ENCODE data around the gene SF3B6. TPM values are rescaled to one million over a fixed set of nuclear protein-coding genes. Genes with fewer than 3 reads are reported as not detected.

SF3B6 gene
- total and polyA plus RNA-seq, 12 donors, result 61.2 to 209 (median 80.6) TPM

DNA sequence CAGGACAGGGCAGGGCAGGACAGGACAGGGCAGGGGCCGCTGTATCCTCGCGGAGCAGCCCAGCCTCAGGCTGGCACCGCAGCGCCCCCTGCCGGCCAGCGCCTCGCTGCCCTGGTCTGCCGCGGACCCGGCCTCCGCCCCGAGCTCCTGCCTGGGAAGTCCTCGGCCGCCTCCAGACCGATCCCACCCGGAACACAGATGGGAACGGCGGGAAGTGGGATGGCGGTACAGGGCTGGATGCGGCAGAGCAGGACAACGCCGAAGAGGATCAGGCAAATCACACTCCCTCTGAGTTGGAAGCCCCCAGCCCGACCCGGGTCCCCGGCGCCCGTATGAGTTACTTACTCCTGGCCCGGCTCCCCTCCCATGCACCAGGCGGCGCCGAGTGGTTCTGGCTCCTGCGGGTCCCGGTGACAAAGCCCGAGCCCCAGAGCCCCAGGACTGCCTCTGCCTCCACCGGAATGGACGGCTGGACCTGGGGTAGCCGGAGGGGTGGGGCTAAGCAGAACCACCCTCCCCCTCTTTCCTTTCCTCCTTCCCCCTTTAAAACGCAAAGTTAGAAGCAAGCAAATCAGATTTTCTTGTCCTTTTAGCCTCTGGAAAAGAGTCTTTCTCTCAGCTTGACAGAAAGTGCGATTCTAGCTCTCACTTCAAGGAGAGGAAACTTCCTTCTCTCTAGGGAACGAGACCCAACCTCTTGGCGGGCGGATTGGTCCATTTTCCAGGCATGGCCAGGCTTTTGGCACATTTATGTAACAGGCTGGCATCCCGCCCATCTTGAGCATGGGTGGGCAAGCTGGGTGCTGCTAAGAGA, 8.5 kb upstream of the SF3B6 start, which contains the start of gene TP53I3:
Gene TP53I3, minus strand, starts transcription at position 449 of the 814 bp plus-strand sequence. CDS start 508 bp downstream, outside the sequence.
- peak; percentile 89 to 94 (median 92) for DNase-seq
- Histone ChIP-seq H3K4me1 (replicated peaks in 1 of 2) (peaks cover 6 to 19% of the 10 kb centered on the region in 2 donors), H3K9me3 (replicated peaks in 1 of 3) (no peaks in the 10 kb centered on the region), H3K27ac (peak within 1 kb of the TSS; percentile 45 to 95 (median 80)), H3K4me3 (peak within 1 kb of the TSS in 3 of 4 donors; percentile 47 to 68 (median 52)), H3K36me3 (replicated peaks in 1 of 2) (peaks cover 0 to 21% of the 10 kb centered on the region in 2 donors), H3K27me3 (no peaks in the 10 kb centered on the region)
- intact Hi-C loops (cut with DNase I), result loop anchor here (10.0 kb wide), 1 partner anchor 260 kb away; no protein-coding TSS in a partner anchor
- 0 to 2% (median 1%) methylated on average over 5 to 44 of the region's 44 CpGs for WGBS, 4 donors
- peak; percentile 77 to 98 (median 94) for TF ChIP-seq CTCF (IDR thresholded peaks at IDR 0.05)
- peak; percentile 79 to 87 for TF ChIP-seq POLR2A (IDR thresholded peaks at IDR 0.05)

DNA sequence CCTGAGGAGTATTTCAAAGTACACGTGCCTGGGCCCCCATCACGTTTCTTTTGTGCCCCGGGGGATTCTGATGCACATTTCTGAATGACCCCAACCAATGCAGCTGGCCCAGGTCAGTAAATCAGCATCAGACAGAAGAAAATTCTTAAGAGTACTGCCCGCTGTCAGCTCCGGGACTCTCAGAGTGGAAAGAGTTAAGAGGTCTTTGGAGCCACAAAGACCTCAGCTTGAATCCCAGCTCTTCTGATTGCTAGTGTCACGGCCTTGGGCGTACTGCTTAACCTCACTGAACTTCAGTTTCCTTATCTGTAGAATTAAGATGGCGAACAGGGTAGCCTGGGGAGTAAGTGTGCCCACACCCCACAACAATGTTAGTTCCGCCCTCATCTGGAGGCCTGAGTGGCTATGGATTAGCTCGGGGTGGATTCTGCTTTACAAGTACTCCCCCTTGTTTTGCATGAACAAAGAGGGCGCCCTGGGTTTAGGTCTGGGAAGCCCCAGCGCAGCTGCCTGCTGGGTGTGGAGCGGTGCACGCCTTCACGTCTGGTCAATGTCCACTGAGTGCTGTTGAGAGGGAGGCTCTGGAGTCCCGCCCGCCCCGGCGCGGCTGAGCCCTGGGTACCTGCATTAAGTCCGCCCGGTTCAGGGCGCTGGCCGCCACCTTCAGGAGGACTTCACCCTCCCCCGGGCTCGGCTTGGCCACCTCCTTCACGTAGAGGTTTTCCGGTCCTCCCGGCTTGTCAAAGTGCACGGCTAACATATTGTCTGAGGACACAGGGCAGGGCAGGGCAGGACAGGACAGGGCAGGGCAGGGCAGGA, 7.7 kb upstream of the SF3B6 start:
- Histone ChIP-seq H3K9me3 (replicated peaks in 1 of 3) (no peaks in the 10 kb centered on the region), H3K27me3 (no peaks in the 10 kb centered on the region), H3K4me3 (peak overlapping the region in 3 of 4 donors; percentile 47 to 68 (median 52)), H3K36me3 (replicated peaks in 1 of 2) (peaks cover 0 to 21% of the 10 kb centered on the region in 2 donors), H3K27ac (peak overlapping the region; percentile 45 to 95 (median 80)), H3K4me1 (replicated peaks in 1 of 2) (peaks cover 6 to 19% of the 10 kb centered on the region in 2 donors)
- WGBS, 4 donors, result 9 to 21% (median 13%) methylated on average over 12 to 30 of the region's 30 CpGs
- TF ChIP-seq CTCF (IDR thresholded peaks at IDR 0.05) (no peak), POLR2A (IDR thresholded peaks at IDR 0.05) (peak in 1 of 2 donors; percentile 22)
- intact Hi-C loops (cut with DNase I), result loop anchor here (10.0 kb wide), 1 partner anchor 259 kb away; no protein-coding TSS in a partner anchor
- DNase-seq, result peak in 1 of 7 donors; percentile 71

DNA sequence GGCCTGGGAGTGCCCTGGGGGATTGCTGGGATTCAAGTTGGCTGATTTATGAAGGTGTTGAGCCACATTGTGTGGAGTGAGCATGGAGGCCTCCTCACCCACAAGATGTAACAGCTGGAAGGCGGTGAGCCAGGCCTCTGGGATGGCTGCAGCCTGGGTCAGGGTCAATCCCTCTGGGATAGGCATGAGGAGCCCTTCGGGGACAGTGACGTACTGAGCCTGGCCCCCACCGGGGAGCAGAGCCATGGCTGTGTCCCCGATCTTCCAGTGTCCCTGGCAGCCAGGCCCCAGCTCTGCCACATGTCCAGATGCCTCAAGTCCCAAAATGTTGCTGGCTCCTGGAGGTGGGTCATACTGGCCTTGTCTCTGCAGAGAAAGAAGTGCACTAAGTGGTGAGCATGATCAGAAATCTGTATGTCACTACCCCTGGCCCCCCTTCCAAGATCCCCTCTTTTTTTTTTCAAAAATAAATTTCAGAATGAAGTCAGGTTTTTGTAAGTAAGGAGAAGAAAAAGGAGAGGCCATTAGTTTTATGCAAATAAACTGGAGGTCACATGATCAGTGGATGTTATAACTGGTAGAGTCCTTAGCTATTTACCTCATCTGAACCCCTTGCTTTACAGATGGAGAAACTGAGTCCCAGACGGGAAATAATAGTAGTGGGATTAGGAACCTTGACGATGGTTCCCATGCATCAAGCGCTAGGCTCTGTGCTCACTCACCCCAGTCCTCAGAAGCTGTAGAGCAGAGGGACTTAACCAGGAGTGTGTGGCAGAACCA, 6.9 kb upstream of the SF3B6 start:
- peaks cover 0 to 21% of the 10 kb centered on the region in 2 donors for H3K36me3 ChIP-seq (replicated peaks in 1 of 2)
- peak overlapping the region; percentile 45 to 95 (median 80) for H3K27ac ChIP-seq
- H3K27me3 ChIP-seq, result no peaks in the 10 kb centered on the region
- TF ChIP-seq CTCF (IDR thresholded peaks at IDR 0.05) (no peak), POLR2A (IDR thresholded peaks at IDR 0.05) (no peak)
- DNase-seq, result peak in 1 of 7 donors; percentile 15
- H3K4me1 ChIP-seq (replicated peaks in 1 of 2), result peaks cover 6 to 20% of the 10 kb centered on the region in 2 donors
- peak overlapping the region in 1 of 4 donors; percentile 68 for H3K4me3 ChIP-seq
- intact Hi-C loops (cut with DNase I), result loop anchor here (10.0 kb wide), 1 partner anchor 258 kb away; no protein-coding TSS in a partner anchor
- WGBS, 4 donors, result 68 to 90% (median 78%) methylated on average over 3 to 8 of the region's 8 CpGs
- no peaks in the 10 kb centered on the region for H3K9me3 ChIP-seq (replicated peaks in 1 of 3)
